Activated naive CD4-positive, alpha-beta T cell treated with anti-CD3 and anti-CD28 coated beads, Interleukin-2, amount 10 ng/mL, durations not matched to agents 7 days and 5 days (primary cell): ENCODE results near the gene NDRG2.
A peak's percentile ranks its signal among the peaks of the same experiment; 100 is the strongest.
"Not testable (repeated sequence)": the region's sequence is repeated elsewhere in the genome, so short reads cannot be mapped to it uniquely, and the experiment has no call there.

Source experiments
- CTCF ChIA-PET: fragments of 350-600 bp; sonication (Branson Sonifier 250); formaldehyde crosslinking; loops from one replicate; lab custom pipeline; 2021; ENCODE audit warnings: antibody characterized with exemption; lab: Charles Lee
- DNase-seq: peaks from one replicate; pipeline ENCODE4 v3.0.0-alpha.2; 2020
- H3K27ac Mint-ChIP-seq: one replicate; pipeline ENCODE4 v1.8.0; 2021; ENCODE audit warnings: mild to moderate bottlenecking, moderate library complexity, mixed read lengths
- H3K27me3 Mint-ChIP-seq: one replicate; pipeline ENCODE4 v1.8.0; 2021; ENCODE audit warnings: mild to moderate bottlenecking, mixed read lengths
- H3K36me3 Mint-ChIP-seq: one replicate; pipeline ENCODE4 v1.8.0; 2021; ENCODE audit warnings: mixed read lengths
- H3K4me1 Mint-ChIP-seq: one replicate; pipeline ENCODE4 v1.8.0; 2021; ENCODE audit warnings: mixed read lengths
- H3K4me3 Mint-ChIP-seq: one replicate; pipeline ENCODE4 v1.8.0; 2021; ENCODE audit warnings: mild to moderate bottlenecking, moderate library complexity, mixed read lengths
- H3K9me3 Mint-ChIP-seq: one replicate; pipeline ENCODE4 v1.8.0; 2021; ENCODE audit warnings: mixed read lengths

The NDRG2 gene

GRCh38 chr14:20998674-20999366, 26.0 kb downstream of the NDRG2 start, which contains the start of gene SLC39A2:
SLC39A2 (plus strand) TSS chr14:20999293; CDS start chr14:20999447, 154 bp downstream.
- no peak within 1 kb of the TSS for H3K4me3 Mint-ChIP-seq

GRCh38 chr14:20998139-20998538, 26.7 kb downstream of the NDRG2 start:
- Mint-ChIP-seq H3K4me1 (peaks cover 29% of the 10 kb centered on the region), H3K9me3 (no peaks in the 10 kb centered on the region), H3K27me3 (no peaks in the 10 kb centered on the region), H3K36me3 (peaks cover 37% of the 10 kb centered on the region), H3K27ac (peak overlapping the region; percentile 50), H3K4me3 (no peak overlapping the region)
- DNase-seq: no peak
- CTCF ChIA-PET: interaction anchor here (0.6 to 12.8 kb wide), 5 partner anchors 10 to 43 kb away, joined by 3 to 107 read pairs (median 4); no protein-coding TSS in a partner anchor

More at GRCh38 chr14:20998674-20999366, 26.0 kb downstream of the NDRG2 start, which contains the start of gene SLC39A2:
- Mint-ChIP-seq H3K9me3 (no peaks in the 10 kb centered on the region), H3K36me3 (peaks cover 34% of the 10 kb centered on the region), H3K4me1 (peaks cover 28% of the 10 kb centered on the region), H3K27me3 (peaks cover 2% of the 10 kb centered on the region), H3K27ac (peak within 1 kb of the TSS; percentile 50)
- CTCF ChIA-PET: interaction anchor here (0.9 to 12.8 kb wide), 2 partner anchors 13 to 42 kb away, joined by 3 to 107 read pairs; no protein-coding TSS in a partner anchor
- no peak for DNase-seq

GRCh38 chr14:20997564-20997963, 27.3 kb downstream of the NDRG2 start:
- Mint-ChIP-seq H3K4me3 (no peak overlapping the region), H3K27me3 (no peaks in the 10 kb centered on the region), H3K36me3 (peaks cover 43% of the 10 kb centered on the region), H3K27ac (no peak overlapping the region), H3K9me3 (no peaks in the 10 kb centered on the region), H3K4me1 (peaks cover 31% of the 10 kb centered on the region)
- DNase-seq: no peak
- CTCF ChIA-PET: interaction anchor here (0.6 to 12.8 kb wide), 5 partner anchors 9 to 107 kb away, joined by 3 to 107 read pairs (median 4); no protein-coding TSS in a partner anchor

GRCh38 chr14:20997115-20997514, 27.7 kb downstream of the NDRG2 start:
- Mint-ChIP-seq H3K27ac (no peak overlapping the region), H3K4me3 (no peak overlapping the region), H3K27me3 (no peaks in the 10 kb centered on the region), H3K36me3 (peaks cover 45% of the 10 kb centered on the region), H3K9me3 (no peaks in the 10 kb centered on the region), H3K4me1 (peaks cover 33% of the 10 kb centered on the region)
- CTCF ChIA-PET: interaction anchor here (1.2 to 12.8 kb wide), 3 partner anchors 9 to 107 kb away, joined by 3 to 107 read pairs (median 4); no protein-coding TSS in a partner anchor
- no peak for DNase-seq

- Mint-ChIP-seq H3K27me3 (no peaks in the 10 kb centered on the region), H3K4me1 (peaks cover 38% of the 10 kb centered on the region), H3K36me3 (peaks cover 50% of the 10 kb centered on the region), H3K4me3 (no peak overlapping the region), H3K27ac (no peak overlapping the region), H3K9me3 (no peaks in the 10 kb centered on the region)
- DNase-seq: no peak
- CTCF ChIA-PET: interaction anchor here (1.2 to 12.8 kb wide), 3 partner anchors 8 to 108 kb away, joined by 3 to 107 read pairs (median 4); no protein-coding TSS in a partner anchor
Observed at GRCh38 chr14:20996521-20996920, 28.3 kb downstream of the NDRG2 start.

- no peaks in the 10 kb centered on the region for H3K9me3 Mint-ChIP-seq
- H3K4me3 Mint-ChIP-seq: peak within 1 kb of the TSS; percentile 90
- no peaks in the 10 kb centered on the region for H3K27me3 Mint-ChIP-seq
- CTCF ChIA-PET: interaction anchor here (1.4 kb wide), 1 partner anchor 19 kb away, joined by 8 read pairs; no protein-coding TSS in a partner anchor
- H3K36me3 Mint-ChIP-seq: peaks cover 32% of the 10 kb centered on the region
- peaks cover 41% of the 10 kb centered on the region for H3K4me1 Mint-ChIP-seq
- peak within 1 kb of the TSS; percentile 82 for H3K27ac Mint-ChIP-seq
- DNase-seq: peak; percentile 93
Observed at GRCh38 chr14:20989787-20990600, 34.9 kb downstream of the NDRG2 start, which contains the start of gene METTL17. METTL17 (plus strand) TSS chr14:20989980; CDS start chr14:20990003, 23 bp downstream.

- H3K27ac Mint-ChIP-seq: peak overlapping the region; percentile 82
- H3K36me3 Mint-ChIP-seq: peaks cover 26% of the 10 kb centered on the region
- peak overlapping the region; percentile 90 for H3K4me3 Mint-ChIP-seq
- CTCF ChIA-PET: interaction anchor here (1.0 to 1.6 kb wide), 3 partner anchors 16 to 18 kb away, joined by 6 to 8 read pairs (median 6); no protein-coding TSS in a partner anchor
- no peaks in the 10 kb centered on the region for H3K9me3 Mint-ChIP-seq
- H3K27me3 Mint-ChIP-seq: no peaks in the 10 kb centered on the region
- DNase-seq: no peak
- peaks cover 41% of the 10 kb centered on the region for H3K4me1 Mint-ChIP-seq
Observed at GRCh38 chr14:20989471-20989786, 35.4 kb downstream of the NDRG2 start.

- Mint-ChIP-seq H3K27ac (peak overlapping the region; percentile 68), H3K4me3 (peak overlapping the region; percentile 11), H3K9me3 (no peaks in the 10 kb centered on the region), H3K4me1 (peaks cover 41% of the 10 kb centered on the region), H3K27me3 (no peaks in the 10 kb centered on the region), H3K36me3 (peaks cover 22% of the 10 kb centered on the region)
- CTCF ChIA-PET: interaction anchor here (1.0 to 1.6 kb wide), 4 partner anchors 8 to 18 kb away, joined by 4 to 8 read pairs (median 6); no protein-coding TSS in a partner anchor
- no peak for DNase-seq
Observed at GRCh38 chr14:20988717-20989470, 36.0 kb downstream of the NDRG2 start.

- no peak for DNase-seq
- Mint-ChIP-seq H3K36me3 (peaks cover 7% of the 10 kb centered on the region), H3K4me1 (peaks cover 34% of the 10 kb centered on the region), H3K27ac (no peak overlapping the region), H3K4me3 (no peak overlapping the region), H3K27me3 (peaks cover 12% of the 10 kb centered on the region), H3K9me3 (no peaks in the 10 kb centered on the region)
- CTCF ChIA-PET: interaction anchor here (1.2 to 3.4 kb wide), 2 partner anchors 16 to 82 kb away, joined by 3 to 13 read pairs; no protein-coding TSS in a partner anchor
Observed at GRCh38 chr14:20986811-20987210, 38.0 kb downstream of the NDRG2 start.

- H3K4me3 Mint-ChIP-seq, H3K36me3 Mint-ChIP-seq, H3K9me3 Mint-ChIP-seq, DNase-seq, H3K27ac Mint-ChIP-seq: not testable (repeated sequence)
- H3K4me1 Mint-ChIP-seq: peaks cover 26% of the 10 kb centered on the region
- CTCF ChIA-PET: interaction anchor here (3.4 kb wide), 1 partner anchor 15 kb away, joined by 13 read pairs; no protein-coding TSS in a partner anchor
- H3K27me3 Mint-ChIP-seq: peaks cover 16% of the 10 kb centered on the region
Observed at GRCh38 chr14:20985650-20986049, 39.2 kb downstream of the NDRG2 start.

GRCh38 chr14:20982646-20983369, 42.1 kb downstream of the NDRG2 start:
- Mint-ChIP-seq H3K36me3 (no peaks in the 10 kb centered on the region), H3K27ac (no peak overlapping the region), H3K9me3 (no peaks in the 10 kb centered on the region), H3K4me3 (no peak overlapping the region), H3K4me1 (peaks cover 4% of the 10 kb centered on the region), H3K27me3 (peaks cover 26% of the 10 kb centered on the region)
- DNase-seq: no peak
- CTCF ChIA-PET: interaction anchor here (0.6 to 2.3 kb wide), 5 partner anchors 9 to 31 kb away, joined by 3 to 17 read pairs (median 3); no protein-coding TSS in a partner anchor

GRCh38 chr14:20980906-20981305, 44.0 kb downstream of the NDRG2 start:
- Mint-ChIP-seq H3K4me3 (no peak overlapping the region), H3K36me3 (no peaks in the 10 kb centered on the region), H3K27me3 (peaks cover 30% of the 10 kb centered on the region), H3K27ac (no peak overlapping the region), H3K9me3 (no peaks in the 10 kb centered on the region), H3K4me1 (peaks cover 4% of the 10 kb centered on the region)
- no peak for DNase-seq
- CTCF ChIA-PET: interaction anchor here (0.9 to 2.0 kb wide), 2 partner anchors 10 to 115 kb away, joined by 3 to 13 read pairs; no protein-coding TSS in a partner anchor
